ENCODE results near the gene CDK16. TPM values are rescaled to one million over a fixed set of nuclear protein-coding genes. Genes with fewer than 3 reads are reported as not detected.

The CDK16 gene
- total RNA-seq, 6 experiments from 2014 or later: 106 to 128 (median 114) TPM

DNA sequence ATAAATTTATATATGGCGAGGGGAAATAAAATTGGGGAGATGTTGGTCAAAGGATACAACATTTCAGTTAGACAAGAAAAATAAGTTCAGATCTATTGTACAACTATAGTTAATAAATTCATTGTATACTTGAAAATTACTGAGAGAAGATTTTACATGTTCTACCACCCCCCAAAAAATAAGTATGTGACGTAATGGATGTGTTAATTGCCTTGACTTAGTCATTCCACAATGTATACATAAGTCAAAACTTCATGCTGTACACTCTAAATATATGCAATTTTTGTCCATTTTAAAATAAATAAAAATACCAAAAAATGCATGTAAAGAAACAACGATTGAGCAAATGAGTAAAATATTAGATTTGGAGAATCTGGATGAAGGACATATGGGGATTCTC is 16.1 kb downstream of the CDK16 start:
- Mint-ChIP-seq H3K9me3 (no peaks in the 10 kb centered on the region; the same call in 1 of the 2 replicates), H3K36me3 (ENCODE audit: low read depth) (peaks cover 14% of the 10 kb centered on the region), H3K4me1 (ENCODE audit: low read depth) (peaks cover 12% of the 10 kb centered on the region), H3K27ac (peak overlapping the region; percentile 98), H3K27me3 (ENCODE audit: insufficient read depth) (peaks cover 6% of the 10 kb centered on the region; the same call in 1 of the 2 replicates), H3K4me3 (peak overlapping the region; percentile 90)
- no peak for TF ChIP-seq CTCF (IDR thresholded peaks at IDR 0.05)
- DNase-seq: no peak

- Mint-ChIP-seq H3K9me3 (no peaks in the 10 kb centered on the region; the same call in 1 of the 2 replicates), H3K4me3 (peak overlapping the region; percentile 63), H3K36me3 (ENCODE audit: low read depth) (peaks cover 16% of the 10 kb centered on the region), H3K27ac (peak overlapping the region; percentile 72), H3K27me3 (ENCODE audit: insufficient read depth) (peaks cover 3% of the 10 kb centered on the region; the same call in 1 of the 2 replicates), H3K4me1 (ENCODE audit: low read depth) (peaks cover 12% of the 10 kb centered on the region)
- no peak for DNase-seq
- no peak for TF ChIP-seq CTCF (IDR thresholded peaks at IDR 0.05)
Measured at GRCh38 chrX:47235691-47236103, 17.2 kb downstream of the CDK16 start.

- H3K27ac Mint-ChIP-seq: no peak overlapping the region
- DNase-seq: no peak
- peaks cover 16% of the 10 kb centered on the region for H3K36me3 Mint-ChIP-seq (ENCODE audit: low read depth)
- peaks cover 12% of the 10 kb centered on the region for H3K4me1 Mint-ChIP-seq (ENCODE audit: low read depth)
- TF ChIP-seq CTCF (IDR thresholded peaks at IDR 0.05): no peak
- no peak overlapping the region for H3K4me3 Mint-ChIP-seq
- H3K9me3 Mint-ChIP-seq: no peaks in the 10 kb centered on the region; the same call in 1 of the 2 replicates
- H3K27me3 Mint-ChIP-seq (ENCODE audit: insufficient read depth): no peaks in the 10 kb centered on the region; the same call in 1 of the 2 replicates
Measured at GRCh38 chrX:47239199-47239598, 20.7 kb downstream of the CDK16 start.

- TF ChIP-seq CTCF (IDR thresholded peaks at IDR 0.05): no peak
- no peak overlapping the region for H3K27ac Mint-ChIP-seq
- no peaks in the 10 kb centered on the region; the same call in 1 of the 2 replicates for H3K9me3 Mint-ChIP-seq
- no peak overlapping the region for H3K4me3 Mint-ChIP-seq
- DNase-seq: no peak
- peaks cover 16% of the 10 kb centered on the region for H3K36me3 Mint-ChIP-seq (ENCODE audit: low read depth)
- H3K4me1 Mint-ChIP-seq (ENCODE audit: low read depth): peaks cover 12% of the 10 kb centered on the region
- no peaks in the 10 kb centered on the region; the same call in 1 of the 2 replicates for H3K27me3 Mint-ChIP-seq (ENCODE audit: insufficient read depth)
Measured at GRCh38 chrX:47239898-47240545, 21.5 kb downstream of the CDK16 start.

DNA sequence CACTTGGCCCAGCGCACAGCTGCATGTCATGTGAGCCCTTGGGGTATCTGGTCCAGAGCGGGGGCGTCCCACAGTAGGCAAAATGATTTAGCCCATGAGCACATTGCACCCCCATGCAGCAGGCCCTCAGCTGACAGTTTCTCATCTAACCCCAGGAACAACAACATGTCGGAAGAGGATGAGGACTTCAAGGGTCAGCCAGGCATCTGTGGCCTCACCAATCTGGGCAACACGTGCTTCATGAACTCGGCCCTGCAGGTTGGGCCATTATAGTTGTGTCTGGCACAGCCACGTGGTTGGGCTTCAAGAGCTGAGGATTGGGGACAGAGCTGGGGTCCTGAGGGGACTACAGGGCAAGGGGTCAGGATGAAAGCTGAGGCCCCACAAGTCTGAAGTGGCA is 22.1 kb downstream of the CDK16 start:
- Mint-ChIP-seq H3K9me3 (no peaks in the 10 kb centered on the region; the same call in 1 of the 2 replicates), H3K27me3 (ENCODE audit: insufficient read depth) (no peaks in the 10 kb centered on the region; the same call in 1 of the 2 replicates), H3K27ac (no peak overlapping the region), H3K4me3 (no peak overlapping the region), H3K4me1 (ENCODE audit: low read depth) (peaks cover 6% of the 10 kb centered on the region), H3K36me3 (ENCODE audit: low read depth) (peaks cover 11% of the 10 kb centered on the region)
- no peak for DNase-seq
- no peak for TF ChIP-seq CTCF (IDR thresholded peaks at IDR 0.05)
